H1 (cell line): ENCODE results near the gene ARPC2. TPM values are rescaled to one million over a fixed set of nuclear protein-coding genes. Genes with fewer than 3 reads are reported as not detected.

Experiments
- CTCF ChIA-PET: fragments of 300-600 bp; sonication (Branson Sonifier 250); formaldehyde crosslinking; loops from one replicate; lab custom pipeline; 2021; ENCODE audit not compliant: partially characterized antibody; lab: Charles Lee
- POLR2A ChIA-PET: fragments of 300-600 bp; sonication (Branson Sonifier 250); formaldehyde crosslinking; loops from one replicate; lab custom pipeline; 2021; ENCODE audit warnings: inconsistent platforms; ENCODE audit not compliant: partially characterized antibody; lab: Charles Lee
- DNase-seq, 2 experiments: peaks; one replicate each; pipeline versions ENCODE4 v3.0.0 to v3.0.0-alpha.2; 2010 to 2022; ENCODE audit warnings: low spot score in 2 of 2, low read depth in 1 of 2, mixed read lengths in 1 of 2
- FAIRE-seq: peaks from 2 replicates; lab custom pipeline; 2011; peaks lifted over from hg19 to GRCh38; lab: Jason Lieb, UNC
- H2AFZ ChIP-seq: 2 replicates; pipeline ENCODE4 v1.8.1; 2012; ENCODE audit warnings: low read length, inconsistent platforms
- H2AK5ac ChIP-seq: 2 replicates; pipeline ENCODE4 v1.6.1; 2013; ENCODE audit warnings: low read depth, low read length
- H2BK120ac ChIP-seq: replicated peaks from 2 replicates; pipeline ENCODE3; 2013; ENCODE audit warnings: low read depth, low read length, inconsistent platforms
- H2BK12ac ChIP-seq: 2 replicates; pipeline ENCODE4 v1.6.1; 2013; ENCODE audit warnings: low read depth, low read length
- H2BK15ac ChIP-seq: 2 replicates; pipeline ENCODE4 v1.6.1; 2013; ENCODE audit warnings: low read length
- H2BK20ac ChIP-seq: 2 replicates; pipeline ENCODE4 v1.6.1; 2013; ENCODE audit warnings: low read length
- H2BK5ac ChIP-seq: 2 replicates; pipeline ENCODE4 v1.6.1; 2013; ENCODE audit warnings: low read depth, low read length
- H3K14ac ChIP-seq: 2 replicates; pipeline ENCODE4 v1.6.1; 2013; ENCODE audit warnings: inconsistent platforms; ENCODE audit not compliant: insufficient read length
- H3K18ac ChIP-seq: 2 replicates; pipeline ENCODE4 v1.6.1; 2013; ENCODE audit warnings: low read length; ENCODE audit errors: extremely low read depth
- H3K23ac ChIP-seq: 2 replicates; pipeline ENCODE4 v1.6.1; 2013; ENCODE audit warnings: inconsistent platforms; ENCODE audit not compliant: insufficient read length
- H3K23me2 ChIP-seq: 2 replicates; pipeline ENCODE4 v1.6.1; 2013; ENCODE audit warnings: low read depth, low read length
- H3K27ac ChIP-seq: 2 replicates; pipeline ENCODE4 v1.6.1; 2011; ENCODE audit warnings: low read depth, low read length, inconsistent platforms
- H3K27me3 ChIP-seq, 4 experiments: replicated peaks in 1 of 4; 1 replicate in 1 of 4; 2 replicates in 3 of 4; pipeline versions ENCODE4 v1.6.1 to v1.8.1; 2011 to 2013; ENCODE audit warnings: low read length in 3 of 4, mild to moderate bottlenecking in 3 of 4, inconsistent platforms in 2 of 4, mixed read lengths in 2 of 4, moderate library complexity in 1 of 4; ENCODE audit not compliant: control insufficient read depth in 3 of 4, insufficient read depth in 3 of 4; ENCODE audit errors: extremely low read depth in 1 of 4
- H3K36me3 ChIP-seq, 4 experiments: 2 replicates each; pipeline versions ENCODE4 v1.6.1 to v1.8.1; 2011 to 2013; ENCODE audit warnings: mild to moderate bottlenecking in 4 of 4, low read length in 3 of 4, moderate library complexity in 2 of 4, control low read depth in 1 of 4, inconsistent platforms in 1 of 4; ENCODE audit not compliant: insufficient read depth in 4 of 4, control insufficient read depth in 2 of 4
- H3K4ac ChIP-seq: replicated peaks from 2 replicates; pipeline ENCODE3; 2013; ENCODE audit warnings: low read length, low read depth, mixed read lengths, inconsistent platforms; ENCODE audit not compliant: insufficient read length
- H3K4me1 ChIP-seq, 4 experiments: replicated peaks in 1 of 4; 1 replicate in 1 of 4; 2 replicates in 3 of 4; pipeline versions ENCODE4 v1.6.1 to v1.8.1; 2011 to 2013; ENCODE audit warnings: low read length in 3 of 4, inconsistent platforms in 2 of 4, mixed read lengths in 1 of 4; ENCODE audit not compliant: insufficient read depth in 4 of 4, control insufficient read depth in 3 of 4
- H3K4me2 ChIP-seq, 2 experiments: 2 replicates each; pipeline versions ENCODE4 v1.6.1 to v1.8.1; 2011 to 2013; ENCODE audit warnings: low read depth in 2 of 2, low read length in 2 of 2, control low read depth in 1 of 2, inconsistent platforms in 1 of 2, mild to moderate bottlenecking in 1 of 2; ENCODE audit not compliant: insufficient read depth in 1 of 2
- H3K4me3 ChIP-seq, 4 experiments: fragments of 200-600, 300-600 bp in 1 of 4; sonication (generic), shearing (Covaris generic), sonication (Bioruptor Twin) in 1 of 4; 2 replicates each; pipeline versions ENCODE4 v1.5.1 to v1.8.1; 2011 to 2016; ENCODE audit warnings: low read length in 4 of 4, low read depth in 3 of 4, control low read depth in 2 of 4, inconsistent platforms in 2 of 4, mild to moderate bottlenecking in 2 of 4, mixed read lengths in 1 of 4, moderate library complexity in 1 of 4; ENCODE audit not compliant: insufficient read depth in 2 of 4; ENCODE audit errors: extremely low read depth in 1 of 4
- H3K56ac ChIP-seq: replicated peaks from 2 replicates; pipeline ENCODE3; 2013; ENCODE audit warnings: low read depth, mild to moderate bottlenecking, mixed read lengths, low read length, inconsistent platforms; ENCODE audit not compliant: insufficient read length
- H3K79me1 ChIP-seq: 2 replicates; pipeline ENCODE4 v1.6.1; 2013; ENCODE audit warnings: low read depth, low read length, control low read depth
- H3K79me2 ChIP-seq, 2 experiments: 2 replicates each; pipeline versions ENCODE4 v1.6.1 to v1.8.1; 2012 to 2013; ENCODE audit warnings: low read length in 2 of 2, mild to moderate bottlenecking in 2 of 2, inconsistent platforms in 1 of 2; ENCODE audit not compliant: insufficient read depth in 2 of 2, control insufficient read depth in 1 of 2
- H3K9ac ChIP-seq, 4 experiments: replicated peaks in 1 of 4; 1 replicate in 1 of 4; 2 replicates in 3 of 4; pipeline versions ENCODE4 v1.6.1 to v1.8.1; 2011 to 2013; ENCODE audit warnings: low read depth in 3 of 4, low read length in 3 of 4, control low read depth in 2 of 4, mild to moderate bottlenecking in 2 of 4, moderate library complexity in 2 of 4, inconsistent platforms in 1 of 4; ENCODE audit errors: extremely low read depth in 1 of 4
- H3K9me3 ChIP-seq, 2 experiments: 2 replicates each; pipeline versions ENCODE4 v1.6.1 to v1.8.1; 2012 to 2013; ENCODE audit warnings: mild to moderate bottlenecking in 2 of 2, moderate library complexity in 2 of 2, control low read depth in 1 of 2, inconsistent platforms in 1 of 2, low read depth in 1 of 2, low read length in 1 of 2, mixed read lengths in 1 of 2; ENCODE audit not compliant: insufficient read depth in 2 of 2
- H4K20me1 ChIP-seq, 2 experiments: replicated peaks in 1 of 2; 2 replicates each; pipeline versions ENCODE3 to v1.8.1; 2011 to 2013; ENCODE audit warnings: inconsistent platforms in 2 of 2, low read length in 2 of 2, mild to moderate bottlenecking in 1 of 2; ENCODE audit not compliant: insufficient read depth in 2 of 2, control insufficient read depth in 1 of 2
- H4K5ac ChIP-seq: 2 replicates; pipeline ENCODE4 v1.6.1; 2013; ENCODE audit warnings: low read length, low read depth, mixed read lengths, inconsistent platforms; ENCODE audit not compliant: insufficient read length
- H4K8ac ChIP-seq: 2 replicates; pipeline ENCODE4 v1.8.0; 2013; ENCODE audit warnings: mild to moderate bottlenecking, moderate library complexity, low read length, inconsistent platforms; ENCODE audit not compliant: insufficient read depth; ENCODE audit errors: extremely low read depth
- H4K91ac ChIP-seq: replicated peaks from 2 replicates; pipeline ENCODE3; 2013; ENCODE audit warnings: low read length, mixed read lengths, inconsistent platforms; ENCODE audit not compliant: insufficient read length
- ATF3 ChIP-seq: IDR thresholded peaks from 2 replicates; pipeline ENCODE4 v1.6.1; 2011; ENCODE audit warnings: low read depth, mild to moderate bottlenecking, low read length; ENCODE audit not compliant: insufficient read depth
- SIX5 ChIP-seq: IDR thresholded peaks from 2 replicates; pipeline ENCODE4 v1.6.1; 2011; ENCODE audit warnings: mild to moderate bottlenecking, low read depth, low read length
- WGBS, 2 experiments: shearing (Covaris generic) in 1 of 2; methylation state at CpG; one replicate each; pipeline versions ENCODE4 v1.1.6 to v1.1.7; 2013 to 2015; ENCODE audit warnings: low lambda C conversion rate in 2 of 2, mixed read lengths in 2 of 2, inconsistent platforms in 1 of 2, low coverage in 1 of 2, missing lambda C conversion rate in 1 of 2; ENCODE audit not compliant: insufficient replicate concordance in 2 of 2, insufficient coverage in 1 of 2, insufficient read length in 1 of 2; ENCODE audit errors: extremely low coverage in 1 of 2, missing lambda C conversion rate in 1 of 2; 5-methylcytosine and 5-hydroxymethylcytosine counted together
- polyA plus RNA-seq, 7 experiments: library from polyadenylated mRNA; depleted of rRNA in 3 of 7; stranded (reverse) in 5 of 7; unstranded in 2 of 7; fragments of >200 nt in 5 of 7; fragments of 200-250 nt in 2 of 7; gene quantifications; 1 replicate in 5 of 7; 2 replicates in 1 of 7; 4 replicates in 1 of 7; pipeline versions ENCODE4 v1.2.1 to v1.2.3, GENCODE V29; 2011 to 2013; ENCODE audit warnings: missing spikeins in 2 of 7, mixed read lengths in 2 of 7
- total RNA-seq: library from RNA; stranded (reverse); fragmentation: NEBNext Ultra II Directional; extraction: Animal tissue kit (Norgen Biotek cat#: 25700); gene quantifications from 2 replicates; pipeline ENCODE4 v1.2.1, GENCODE V29; 2021

Gene ARPC2
- total and polyA plus RNA-seq, 2 of the 8 experiments (the other 6 are each of a cell fraction or from before 2014, with no cell fraction given) = 174 to 195 TPM

GRCh38 chr2:218264773-218265561 lies 48.0 kb downstream of the ARPC2 start:
- H4K8ac ChIP-seq = no peak overlapping the region
- no peaks in the 10 kb centered on the region for H3K27me3 ChIP-seq
- no peak overlapping the region for H4K91ac ChIP-seq
- DNase-seq (no peak), FAIRE-seq (no peak)
- ChIA-PET POLR2A (interaction anchor here (2.3 kb wide), 1 partner anchor 8 kb away, joined by 8 read pairs; no protein-coding TSS in a partner anchor), CTCF (interaction anchor here (1.0 to 9.0 kb wide), 5 partner anchors 8 to 77 kb away, joined by 3 to 81 read pairs (median 5); partner anchors contain the start of genes AAMP and PNKD)
- no peak overlapping the region for H3K23ac ChIP-seq
- H3K9ac ChIP-seq = no peak overlapping the region
- H3K9me3 ChIP-seq = no peaks in the 10 kb centered on the region
- H2AK5ac ChIP-seq = no peak overlapping the region
- H3K27ac ChIP-seq = no peak overlapping the region
- H3K14ac ChIP-seq = no peak overlapping the region
- no peak overlapping the region for H3K56ac ChIP-seq
- no peak overlapping the region for H2BK20ac ChIP-seq
- no peak overlapping the region for H3K4me3 ChIP-seq
- H2BK15ac ChIP-seq = no peak overlapping the region
- H2BK120ac ChIP-seq = no peak overlapping the region
- H2AFZ ChIP-seq = no peak overlapping the region
- H2BK12ac ChIP-seq = no peak overlapping the region
- H2BK5ac ChIP-seq = no peak overlapping the region
- H3K23me2 ChIP-seq = peaks cover 5% of the 10 kb centered on the region
- peaks cover 0 to 14% of the 10 kb centered on the region in 2 experiments for H4K20me1 ChIP-seq
- 94% methylated on average over 22 of the region's 22 CpGs; no CpG with 5 or more reads in 1 of the 2 experiments for WGBS, 2 experiments
- H3K4me2 ChIP-seq = no peak overlapping the region
- H4K5ac ChIP-seq = no peak overlapping the region
- H3K79me2 ChIP-seq = peaks cover 0 to 7% of the 10 kb centered on the region in 2 experiments; a peak in 2 of 4 replicates
- H3K36me3 ChIP-seq = peaks cover 15 to 40% (median 20%) of the 10 kb centered on the region in 4 experiments; a peak in 7 of 8 replicates
- H3K18ac ChIP-seq = no peak overlapping the region
- no peak overlapping the region for H3K4ac ChIP-seq
- peaks cover 3% of the 10 kb centered on the region; the same call in 1 of the 2 replicates for H3K79me1 ChIP-seq
- H3K4me1 ChIP-seq = peaks cover 3 to 20% (median 15%) of the 10 kb centered on the region in 4 experiments
- no peak for TF ChIP-seq ATF3
- TF ChIP-seq SIX5 = no peak
